ENCODE results near the gene ZNF276.

GRCh38 chr16:89744813-89745212, 23.5 kb downstream of the ZNF276 start:
- TF ChIP-seq CTCF (IDR thresholded peaks at IDR 0.05; ENCODE audit: low read length) (no peak), EZH2 (optimal IDR thresholded peaks at IDR 0.05; ENCODE audit: low read depth, low read length) (no peak)
